ENCODE results near the gene UBTFL1. TPM values are rescaled to one million over a fixed set of nuclear protein-coding genes. Genes with fewer than 3 reads are reported as not detected.

The UBTFL1 gene
- total RNA-seq, 1 donor from 2014 or later = not detected

- Mint-ChIP-seq H3K4me1 (ENCODE audit: unreplicated experiment) (no peaks in the 10 kb centered on the region), H3K4me3 (ENCODE audit: unreplicated experiment) (no peak overlapping the region), H3K36me3 (ENCODE audit: unreplicated experiment) (no peaks in the 10 kb centered on the region), H3K9me3 (ENCODE audit: unreplicated experiment) (no peaks in the 10 kb centered on the region), H3K27me3 (ENCODE audit: unreplicated experiment) (peaks cover 31% of the 10 kb centered on the region), H3K27ac (ENCODE audit: unreplicated experiment) (no peak overlapping the region)
- no peak for DNase-seq (ENCODE audit: extremely low spot score, unreplicated experiment)
- TF ChIP-seq CTCF (IDR thresholded peaks at IDR 0.05) = peak; percentile 61
Measured at GRCh38 chr11:90113541-90113940, 27.8 kb downstream of the UBTFL1 start.

GRCh38 chr11:90120191-90120590 lies 34.4 kb downstream of the UBTFL1 start:
- H3K36me3 Mint-ChIP-seq (ENCODE audit: unreplicated experiment) = no peaks in the 10 kb centered on the region
- no peak for DNase-seq (ENCODE audit: extremely low spot score, unreplicated experiment)
- no peak overlapping the region for H3K27ac Mint-ChIP-seq (ENCODE audit: unreplicated experiment)
- H3K27me3 Mint-ChIP-seq (ENCODE audit: unreplicated experiment) = no peaks in the 10 kb centered on the region
- peaks cover 20% of the 10 kb centered on the region for H3K4me1 Mint-ChIP-seq (ENCODE audit: unreplicated experiment)
- no peak for TF ChIP-seq CTCF (IDR thresholded peaks at IDR 0.05)
- no peak overlapping the region for H3K4me3 Mint-ChIP-seq (ENCODE audit: unreplicated experiment)
- H3K9me3 Mint-ChIP-seq (ENCODE audit: unreplicated experiment) = no peaks in the 10 kb centered on the region

- Mint-ChIP-seq H3K36me3 (ENCODE audit: unreplicated experiment) (no peaks in the 10 kb centered on the region), H3K27ac (ENCODE audit: unreplicated experiment) (no peak overlapping the region), H3K4me3 (ENCODE audit: unreplicated experiment) (no peak overlapping the region), H3K27me3 (ENCODE audit: unreplicated experiment) (no peaks in the 10 kb centered on the region), H3K4me1 (ENCODE audit: unreplicated experiment) (peaks cover 20% of the 10 kb centered on the region), H3K9me3 (ENCODE audit: unreplicated experiment) (no peaks in the 10 kb centered on the region)
- DNase-seq (ENCODE audit: extremely low spot score, unreplicated experiment) = no peak
- TF ChIP-seq CTCF (IDR thresholded peaks at IDR 0.05) = no peak
Measured at GRCh38 chr11:90124371-90124770, 38.6 kb downstream of the UBTFL1 start.

- Mint-ChIP-seq H3K4me1 (ENCODE audit: unreplicated experiment) (peaks cover 20% of the 10 kb centered on the region), H3K36me3 (ENCODE audit: unreplicated experiment) (no peaks in the 10 kb centered on the region), H3K4me3 (ENCODE audit: unreplicated experiment) (no peak overlapping the region), H3K27me3 (ENCODE audit: unreplicated experiment) (no peaks in the 10 kb centered on the region), H3K27ac (ENCODE audit: unreplicated experiment) (no peak overlapping the region), H3K9me3 (ENCODE audit: unreplicated experiment) (no peaks in the 10 kb centered on the region)
- DNase-seq (ENCODE audit: extremely low spot score, unreplicated experiment) = no peak
- TF ChIP-seq CTCF (IDR thresholded peaks at IDR 0.05) = no peak
Measured at GRCh38 chr11:90124946-90125345, 39.2 kb downstream of the UBTFL1 start.

- no peak for DNase-seq (ENCODE audit: extremely low spot score, unreplicated experiment)
- Mint-ChIP-seq H3K27me3 (ENCODE audit: unreplicated experiment) (peaks cover 5% of the 10 kb centered on the region), H3K4me1 (ENCODE audit: unreplicated experiment) (peaks cover 23% of the 10 kb centered on the region), H3K27ac (ENCODE audit: unreplicated experiment) (peak overlapping the region; percentile 15), H3K9me3 (ENCODE audit: unreplicated experiment) (no peaks in the 10 kb centered on the region), H3K36me3 (ENCODE audit: unreplicated experiment) (peaks cover 3% of the 10 kb centered on the region), H3K4me3 (ENCODE audit: unreplicated experiment) (peak overlapping the region; percentile 81)
- TF ChIP-seq CTCF (IDR thresholded peaks at IDR 0.05) = no peak
Measured at GRCh38 chr11:90133560-90134477, 48.1 kb downstream of the UBTFL1 start.

Data from osteocyte (in vitro differentiated cells).